Measurements from ENCODE around the gene LRRC43.

- TF ChIP-seq, protein P1, sequence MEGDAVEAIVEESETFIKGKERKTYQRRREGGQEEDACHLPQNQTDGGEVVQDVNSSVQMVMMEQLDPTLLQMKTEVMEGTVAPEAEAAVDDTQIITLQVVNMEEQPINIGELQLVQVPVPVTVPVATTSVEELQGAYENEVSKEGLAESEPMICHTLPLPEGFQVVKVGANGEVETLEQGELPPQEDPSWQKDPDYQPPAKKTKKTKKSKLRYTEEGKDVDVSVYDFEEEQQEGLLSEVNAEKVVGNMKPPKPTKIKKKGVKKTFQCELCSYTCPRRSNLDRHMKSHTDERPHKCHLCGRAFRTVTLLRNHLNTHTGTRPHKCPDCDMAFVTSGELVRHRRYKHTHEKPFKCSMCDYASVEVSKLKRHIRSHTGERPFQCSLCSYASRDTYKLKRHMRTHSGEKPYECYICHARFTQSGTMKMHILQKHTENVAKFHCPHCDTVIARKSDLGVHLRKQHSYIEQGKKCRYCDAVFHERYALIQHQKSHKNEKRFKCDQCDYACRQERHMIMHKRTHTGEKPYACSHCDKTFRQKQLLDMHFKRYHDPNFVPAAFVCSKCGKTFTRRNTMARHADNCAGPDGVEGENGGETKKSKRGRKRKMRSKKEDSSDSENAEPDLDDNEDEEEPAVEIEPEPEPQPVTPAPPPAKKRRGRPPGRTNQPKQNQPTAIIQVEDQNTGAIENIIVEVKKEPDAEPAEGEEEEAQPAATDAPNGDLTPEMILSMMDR (IDR thresholded peaks at IDR 0.05 in 8 of 11, conservative IDR thresholded peaks at IDR 0.05 in 3 of 11): no peak
- TF ChIP-seq POLR2A (IDR thresholded peaks at IDR 0.05) (no peak), POLR2AphosphoS5 (IDR thresholded peaks at IDR 0.05) (no peak)
Measured at GRCh38 chr12:122162976-122163375, 19.9 kb upstream of the LRRC43 start.
